IPS-NIHi11 (cell line): ENCODE data around the gene EPHA4.

ENCODE experiments used
- DNase-seq: peaks from one replicate; pipeline ENCODE4 v3.0.0; 2012; ENCODE audit warnings: mixed read lengths, low spot score

EPHA4 gene

GRCh38 chr2:221439761-221440479 is 132.2 kb downstream of the EPHA4 start:
- DNase-seq = no peak

GRCh38 chr2:221437056-221437455 is 135.0 kb downstream of the EPHA4 start:
- DNase-seq = no peak

- DNase-seq = no peak
Measured at GRCh38 chr2:221435171-221435570, 136.9 kb downstream of the EPHA4 start.

GRCh38 chr2:221434142-221434541 is 138.0 kb downstream of the EPHA4 start:
- no peak for DNase-seq

- DNase-seq = no peak
Measured at GRCh38 chr2:221431477-221431876, 140.6 kb downstream of the EPHA4 start.

GRCh38 chr2:221429741-221430491 is 142.2 kb downstream of the EPHA4 start:
- DNase-seq = no peak

GRCh38 chr2:221428896-221429295 is 143.2 kb downstream of the EPHA4 start:
- DNase-seq = no peak

GRCh38 chr2:221426929-221427328 is 145.2 kb downstream of the EPHA4 start:
- peak; percentile 18 for DNase-seq

GRCh38 chr2:221425891-221426290 is 146.2 kb downstream of the EPHA4 start:
- no peak for DNase-seq

GRCh38 chr2:221425353-221425752 is 146.8 kb downstream of the EPHA4 start:
- no peak for DNase-seq

GRCh38 chr2:221423210-221423804 is 148.8 kb downstream of the EPHA4 start:
- DNase-seq = no peak

- DNase-seq = no peak
Measured at GRCh38 chr2:221422516-221423209, 149.4 kb downstream of the EPHA4 start.

GRCh38 chr2:221420245-221420644 is 151.9 kb downstream of the EPHA4 start:
- no peak for DNase-seq

GRCh38 chr2:221415789-221416188 is 156.3 kb downstream of the EPHA4 start:
- DNase-seq = no peak

GRCh38 chr2:221412978-221413377 is 159.1 kb downstream of the EPHA4 start:
- no peak for DNase-seq

- DNase-seq = no peak
Measured at GRCh38 chr2:221410487-221410886, 161.6 kb downstream of the EPHA4 start.

GRCh38 chr2:221407765-221408164 is 164.3 kb downstream of the EPHA4 start:
- no peak for DNase-seq

- no peak for DNase-seq
Measured at GRCh38 chr2:221405521-221405920, 166.6 kb downstream of the EPHA4 start.

- no peak for DNase-seq
Measured at GRCh38 chr2:221402072-221402471, 170.0 kb downstream of the EPHA4 start.

GRCh38 chr2:221400411-221400810 is 171.7 kb downstream of the EPHA4 start:
- no peak for DNase-seq

GRCh38 chr2:221399183-221399582 is 172.9 kb downstream of the EPHA4 start:
- no peak for DNase-seq

GRCh38 chr2:221397187-221397586 is 174.9 kb downstream of the EPHA4 start:
- DNase-seq = no peak
